C1 segment of cervical spinal cord (tissue), 14 donors: Measurements from ENCODE around the gene CDK2.

Experiments
- DNase-seq, 14 donors: peaks; one replicate each; lab custom pipeline; 2025; lab: John Stamatoyannopoulos, UW

The CDK2 gene

DNA sequence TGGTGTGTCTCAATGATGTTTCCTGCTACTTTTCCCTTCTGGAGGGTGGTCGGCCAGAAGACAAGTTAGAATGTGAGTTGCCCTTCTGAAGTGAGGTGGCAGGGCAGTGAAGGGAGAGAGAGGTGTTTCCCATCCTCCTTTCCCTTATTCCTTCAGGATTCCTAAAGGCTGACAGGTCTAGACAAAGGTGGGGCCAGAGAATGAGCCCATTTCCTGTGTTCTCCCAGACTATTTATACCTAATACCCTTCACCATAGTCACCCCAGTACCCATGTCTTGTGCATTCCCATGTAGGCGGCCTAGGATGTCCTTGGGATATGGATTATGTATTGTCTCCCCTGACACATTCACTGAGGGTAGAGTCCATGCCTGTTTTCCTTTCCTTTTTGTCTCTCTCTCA lies 28.6 kb upstream of the CDK2 start:
- DNase-seq: no peak

DNA sequence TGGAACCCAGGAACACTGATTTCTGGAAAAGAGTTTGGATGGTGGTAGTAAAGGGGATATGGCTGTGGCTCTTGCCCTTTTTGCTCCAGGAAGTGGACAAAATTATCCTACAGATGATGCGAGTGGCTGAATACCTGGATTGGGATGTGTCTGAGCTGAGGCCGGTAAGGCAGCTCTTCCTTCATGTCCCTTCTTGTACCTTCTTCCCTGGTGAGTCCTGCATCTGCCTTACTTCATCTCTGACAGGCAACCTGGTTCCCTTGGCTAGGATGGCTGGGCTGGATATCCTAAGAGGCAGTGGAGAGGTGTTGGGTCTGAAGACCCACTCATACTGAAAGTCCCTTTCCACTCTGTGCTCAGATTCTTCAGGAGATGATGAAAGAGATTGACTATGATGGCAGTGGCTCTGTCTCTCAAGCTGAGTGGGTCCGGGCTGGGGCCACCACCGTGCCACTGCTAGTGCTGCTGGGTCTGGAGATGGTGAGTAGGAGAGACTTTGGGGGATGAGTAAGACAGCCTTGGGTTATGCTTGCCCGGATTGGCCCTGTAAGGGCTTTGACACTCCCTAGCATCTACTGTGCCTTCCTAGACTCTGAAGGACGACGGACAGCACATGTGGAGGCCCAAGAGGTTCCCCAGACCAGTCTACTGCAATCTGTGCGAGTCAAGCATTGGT lies 27.7 kb upstream of the CDK2 start:
- DNase-seq: no peak

DNA sequence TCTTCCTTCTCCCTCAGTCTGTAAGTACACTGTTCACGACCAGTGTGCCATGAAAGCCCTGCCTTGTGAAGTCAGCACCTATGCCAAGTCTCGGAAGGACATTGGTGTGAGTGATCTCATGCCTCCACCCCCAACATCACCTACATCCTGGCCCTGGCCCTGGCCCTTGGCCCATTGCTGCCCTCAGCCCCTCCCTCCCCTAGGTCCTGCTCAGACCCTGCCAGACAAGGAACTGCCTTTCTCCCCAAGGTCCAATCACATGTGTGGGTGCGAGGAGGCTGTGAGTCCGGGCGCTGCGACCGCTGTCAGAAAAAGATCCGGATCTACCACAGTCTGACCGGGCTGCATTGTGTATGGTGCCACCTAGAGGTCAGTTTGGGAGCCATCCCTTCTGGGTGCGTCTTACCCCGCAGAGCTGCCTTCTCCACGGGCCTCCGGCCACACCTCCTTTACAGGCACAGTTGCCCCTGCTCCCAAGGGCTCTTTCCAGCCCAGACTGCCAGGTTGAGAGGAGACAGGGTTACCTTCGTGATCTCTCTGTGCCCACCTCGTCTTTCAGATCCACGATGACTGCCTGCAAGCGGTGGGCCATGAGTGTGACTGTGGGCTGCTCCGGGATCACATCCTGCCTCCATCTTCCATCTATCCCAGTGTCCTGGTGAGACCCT lies 26.4 kb upstream of the CDK2 start:
- peak in 13 of 14 donors; percentile 21 to 80 (median 72) for DNase-seq

DNA sequence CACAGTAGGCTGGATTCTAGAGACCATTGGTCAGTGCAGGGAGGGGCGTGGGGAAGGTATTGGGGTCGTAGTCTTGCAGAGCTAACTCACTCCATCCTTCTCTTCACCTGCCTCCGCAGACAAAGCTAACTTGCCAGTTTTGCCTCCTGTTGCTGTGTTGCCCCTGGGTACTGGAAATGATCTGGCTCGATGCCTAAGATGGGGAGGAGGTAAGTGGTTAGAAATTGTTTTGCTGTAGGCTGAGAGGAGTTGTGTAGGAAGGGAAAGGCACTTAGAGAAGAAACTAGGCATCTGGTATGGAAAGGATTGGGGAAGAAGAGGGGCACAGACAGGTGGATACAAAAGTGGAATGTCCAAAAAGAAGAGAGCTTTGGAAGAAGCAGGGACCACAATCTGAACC lies 24.6 kb upstream of the CDK2 start:
- no peak for DNase-seq

- DNase-seq: no peak
These were observed 24.0 kb upstream of the CDK2 start for GRCh38 chr12:55942577-55943136.

DNA sequence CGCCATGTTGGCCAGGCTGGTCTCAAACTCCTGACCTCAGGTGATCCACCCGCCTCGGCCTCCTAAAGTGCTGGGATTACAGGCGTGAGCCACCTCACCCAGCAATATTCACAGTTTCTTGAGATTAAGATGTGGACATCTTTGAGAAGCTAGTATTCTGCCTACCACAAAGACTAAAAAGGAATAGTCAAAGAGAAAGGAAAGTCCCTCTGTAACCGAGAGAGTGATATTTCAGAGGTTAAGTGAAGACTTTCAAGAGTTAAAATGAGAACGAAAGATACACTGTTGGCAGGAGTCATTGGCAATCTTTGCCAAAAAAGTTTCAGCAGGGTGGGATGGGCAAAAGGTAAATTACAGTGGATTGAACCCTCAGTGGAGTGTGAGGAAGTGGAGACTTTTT lies 20.1 kb upstream of the CDK2 start:
- no peak for DNase-seq

DNA sequence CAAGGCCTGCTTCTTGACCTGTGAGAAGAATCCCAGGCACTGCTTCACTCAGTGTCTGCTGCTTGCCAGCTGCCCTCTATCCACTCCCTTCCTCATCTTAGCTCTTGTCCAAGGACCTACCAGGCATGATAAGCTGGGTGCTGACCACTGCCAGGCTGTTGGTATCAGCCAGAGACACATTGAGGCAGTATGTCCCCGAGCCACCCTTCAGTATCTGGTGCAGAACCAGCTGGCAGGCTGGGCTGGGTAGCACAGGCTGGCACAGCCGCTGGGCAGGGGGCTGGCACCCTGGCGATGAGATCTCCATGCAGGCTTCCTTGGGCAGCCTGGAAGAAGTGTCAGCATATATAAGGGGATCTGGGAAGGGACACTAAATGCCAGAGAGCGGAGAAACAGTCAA lies 11.3 kb upstream of the CDK2 start:
- DNase-seq: no peak

- no peak for DNase-seq
These were observed 10.7 kb upstream of the CDK2 start for GRCh38 chr12:55955800-55956508.

- DNase-seq: no peak
These were observed 9.3 kb upstream of the CDK2 start for GRCh38 chr12:55957106-55957859.

DNA sequence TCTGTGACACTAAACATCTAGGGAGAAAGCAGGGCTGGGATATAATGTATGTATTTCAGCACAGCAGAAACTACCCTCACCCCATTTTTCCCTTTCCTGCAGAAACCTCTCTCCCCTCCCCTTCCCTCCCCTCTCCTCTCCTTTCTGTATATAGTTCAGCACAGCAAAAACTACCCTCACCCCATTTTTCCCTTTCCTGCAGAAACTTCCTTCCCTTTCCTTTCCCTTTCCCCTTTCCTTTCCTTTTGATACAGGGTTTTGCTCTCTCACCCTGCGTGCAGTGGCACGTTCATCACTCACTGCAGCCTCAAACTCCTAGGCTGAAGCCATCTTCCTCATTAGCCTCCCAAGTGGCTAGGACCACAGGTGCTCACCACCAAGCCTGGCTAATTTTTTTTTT lies 2.9 kb upstream of the CDK2 start:
- no peak for DNase-seq

DNA sequence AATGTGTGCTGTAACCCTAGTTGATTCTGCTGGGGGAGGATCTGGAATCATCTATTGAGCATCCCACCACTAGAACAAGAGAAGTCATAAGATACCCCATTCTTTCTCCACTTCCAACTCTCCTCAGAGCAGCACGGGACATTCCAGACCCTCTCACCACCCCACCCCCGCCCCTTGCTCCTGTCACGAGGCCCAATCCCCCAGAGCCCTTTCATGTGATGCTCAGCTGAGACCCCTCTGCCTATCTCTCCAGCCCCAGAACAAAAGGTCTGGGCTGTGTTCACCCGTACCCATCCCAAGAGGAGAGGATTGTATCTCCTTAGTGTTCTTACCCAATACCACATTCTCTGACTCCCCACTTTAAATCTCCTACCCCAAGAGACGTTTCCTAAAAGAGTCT lies 1.4 kb upstream of the CDK2 start:
- no peak for DNase-seq

GRCh38 chr12:55965941-55966407 lies 656 bp upstream of the CDK2 start, which contains the start of gene PMEL:
TSS of gene PMEL (minus strand) at chr12:55966042. CDS start at chr12:55966011, 31 bp downstream.
- DNase-seq: no peak

- DNase-seq: no peak
These were observed 2.7 kb downstream of the CDK2 start for GRCh38 chr12:55969356-55969755.

DNA sequence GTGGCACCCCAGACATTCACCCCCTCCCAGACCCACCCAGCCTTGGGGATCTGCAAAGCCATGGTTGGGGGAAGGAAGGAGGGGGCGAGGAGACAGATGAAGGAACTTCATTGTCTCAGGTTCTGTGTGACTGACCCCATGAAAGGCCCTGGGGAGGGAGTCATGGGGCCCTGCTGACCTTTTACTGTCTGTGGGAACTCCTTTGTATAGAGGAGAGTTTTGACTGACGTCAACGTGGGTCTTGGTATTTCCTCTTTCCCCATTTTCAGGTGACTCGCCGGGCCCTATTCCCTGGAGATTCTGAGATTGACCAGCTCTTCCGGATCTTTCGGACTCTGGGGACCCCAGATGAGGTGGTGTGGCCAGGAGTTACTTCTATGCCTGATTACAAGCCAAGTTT lies 4.1 kb downstream of the CDK2 start:
- DNase-seq: no peak

- DNase-seq: no peak
These were observed 5.4 kb downstream of the CDK2 start for GRCh38 chr12:55972042-55972441.

DNA sequence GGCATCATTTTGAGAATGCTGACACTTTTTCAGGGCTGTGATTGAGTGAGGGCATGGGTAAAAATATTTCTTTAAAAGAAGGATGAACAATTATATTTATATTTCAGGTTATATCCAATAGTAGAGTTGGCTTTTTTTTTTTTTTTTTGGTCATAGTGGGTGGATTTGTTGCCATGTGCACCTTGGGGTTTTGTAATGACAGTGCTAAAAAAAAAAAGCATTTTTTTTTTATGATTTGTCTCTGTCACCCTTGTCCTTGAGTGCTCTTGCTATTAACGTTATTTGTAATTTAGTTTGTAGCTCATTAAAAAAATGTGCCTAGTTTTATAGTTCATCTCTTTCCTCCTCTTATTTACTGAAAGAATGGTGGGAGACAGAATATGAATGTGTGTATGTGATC lies 5.8 kb downstream of the CDK2 start:
- DNase-seq: no peak

DNA sequence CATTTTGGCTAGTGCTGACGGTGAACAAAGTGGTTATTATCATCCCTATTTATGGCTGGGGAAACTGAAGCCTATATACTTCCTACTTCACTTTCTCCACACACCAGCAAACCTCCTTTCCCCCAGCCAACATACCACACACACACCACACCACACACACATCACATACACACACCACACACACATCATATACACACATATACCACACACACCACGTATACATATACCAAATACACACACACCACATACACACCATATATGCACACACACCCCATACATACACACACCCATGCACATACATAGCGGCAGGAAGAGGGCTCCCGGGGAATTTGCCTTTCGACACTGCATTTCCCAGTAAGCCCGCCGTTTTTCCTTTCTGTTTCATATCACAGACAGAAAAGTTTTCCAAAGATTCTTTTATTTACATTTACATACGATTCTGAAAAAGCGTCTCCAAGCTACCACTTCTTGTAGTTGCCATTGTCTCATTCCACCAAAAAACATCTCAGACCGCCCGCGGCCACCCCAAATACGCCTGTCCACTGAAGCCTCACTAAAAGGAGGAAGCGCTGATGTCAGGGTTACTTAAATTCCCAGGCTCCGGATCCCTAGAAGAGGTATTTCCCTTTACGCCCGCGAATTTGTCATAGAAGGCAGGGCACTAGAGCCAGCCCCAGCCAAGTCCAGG lies 6.4 kb downstream of the CDK2 start:
- DNase-seq: peak in 1 of 14 donors; percentile 39

DNA sequence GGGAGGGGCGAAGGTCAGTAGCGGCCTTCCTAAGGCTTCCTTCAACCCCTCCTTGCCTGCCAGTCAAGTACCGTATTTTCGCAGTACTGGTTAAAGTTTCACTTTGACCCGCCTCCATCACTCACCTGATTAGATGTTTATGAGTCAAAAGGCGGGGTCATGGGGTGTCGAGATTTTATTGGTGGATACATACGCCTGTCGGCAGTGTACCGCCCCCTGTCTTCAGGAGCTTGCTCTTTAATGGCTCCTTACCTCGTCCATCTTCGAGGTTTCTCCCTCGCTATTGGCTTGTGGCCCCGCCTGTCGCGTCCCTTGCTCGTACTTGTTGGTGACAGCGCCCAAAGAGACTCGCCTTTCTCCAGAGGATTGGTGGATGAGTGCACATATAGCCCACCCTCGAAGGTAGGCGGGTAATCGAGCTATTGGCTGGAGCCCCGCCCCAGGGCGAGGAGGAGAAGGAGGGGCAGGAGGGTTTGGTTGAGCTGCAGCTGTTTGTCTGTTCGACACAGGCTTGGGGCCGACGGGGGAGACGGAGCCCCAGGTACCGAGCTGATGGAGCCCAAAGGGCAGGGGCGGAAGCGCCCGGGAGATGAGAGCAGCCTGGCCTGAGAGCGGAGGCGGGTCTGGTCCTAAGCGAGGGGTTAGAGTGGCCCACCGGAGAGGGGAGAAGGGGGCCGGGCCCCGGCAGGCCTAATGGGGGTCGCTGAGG lies 7.1 kb downstream of the CDK2 start, which contains the start of gene RAB5B:
RAB5B (plus strand) TSS at position 480 of the 709 bp plus-strand sequence. CDS start 12,883 bp downstream, outside the sequence.
- DNase-seq: peak; percentile 83 to 100 (median 98)

DNA sequence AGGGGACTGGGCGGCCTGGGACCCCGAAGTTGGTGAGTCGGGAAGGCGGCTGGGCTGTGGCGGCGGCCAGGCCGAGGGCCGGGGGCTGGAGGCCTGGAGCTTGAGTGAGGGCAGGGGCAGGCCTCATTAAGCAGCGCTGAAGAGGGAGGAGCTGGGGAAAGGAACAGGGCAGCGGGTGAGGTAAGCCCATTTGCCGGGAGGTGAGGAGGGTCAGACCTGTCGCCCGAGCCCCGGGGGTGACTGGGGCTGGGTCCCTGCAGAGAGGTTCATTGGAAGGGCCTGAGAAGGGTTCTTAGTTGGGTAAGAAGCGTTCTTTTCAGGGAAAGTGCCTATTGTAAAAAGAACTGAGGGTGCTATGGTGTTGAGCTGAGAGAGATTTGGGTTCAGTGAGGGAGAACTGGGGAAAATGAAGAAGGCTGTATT lies 7.7 kb downstream of the CDK2 start:
- DNase-seq: peak in 1 of 14 donors; percentile 52

- DNase-seq: no peak
These were observed 11.8 kb downstream of the CDK2 start for GRCh38 chr12:55978393-55978792.
